DMS 273 treated with DMSO at 0.1 percent for 48 hours (cell line): Measurements from ENCODE around the gene PNLIPRP3.

Experiments
- DNase-seq: peaks from one replicate; lab custom pipeline; 2025; lab: John Stamatoyannopoulos, UW

PNLIPRP3 gene

GRCh38 chr10:116450861-116451260, 23.2 kb downstream of the PNLIPRP3 start:
- no peak for DNase-seq

GRCh38 chr10:116451711-116452337, 24.2 kb downstream of the PNLIPRP3 start:
- DNase-seq = no peak

- no peak for DNase-seq
Measured at GRCh38 chr10:116452338-116452720, 24.7 kb downstream of the PNLIPRP3 start.

- no peak for DNase-seq
Measured at GRCh38 chr10:116457488-116457887, 29.8 kb downstream of the PNLIPRP3 start.

GRCh38 chr10:116460219-116460618, 32.6 kb downstream of the PNLIPRP3 start:
- DNase-seq = no peak

GRCh38 chr10:116461680-116462079, 34.0 kb downstream of the PNLIPRP3 start:
- no peak for DNase-seq

- no peak for DNase-seq
Measured at GRCh38 chr10:116464257-116464656, 36.6 kb downstream of the PNLIPRP3 start.

- no peak for DNase-seq
Measured at GRCh38 chr10:116465546-116465945, 37.9 kb downstream of the PNLIPRP3 start.

GRCh38 chr10:116466715-116467422, 39.2 kb downstream of the PNLIPRP3 start:
- no peak for DNase-seq

GRCh38 chr10:116469437-116469836, 41.8 kb downstream of the PNLIPRP3 start:
- no peak for DNase-seq

- no peak for DNase-seq
Measured at GRCh38 chr10:116470071-116470470, 42.4 kb downstream of the PNLIPRP3 start.

- DNase-seq = no peak
Measured at GRCh38 chr10:116470768-116471415, 43.2 kb downstream of the PNLIPRP3 start.

- DNase-seq = no peak
Measured at GRCh38 chr10:116472891-116473290, 45.2 kb downstream of the PNLIPRP3 start.

- DNase-seq = no peak
Measured at GRCh38 chr10:116475866-116476265, 48.2 kb downstream of the PNLIPRP3 start.

GRCh38 chr10:116476461-116476860, 48.8 kb downstream of the PNLIPRP3 start:
- no peak for DNase-seq

- no peak for DNase-seq
Measured at GRCh38 chr10:116477986-116478664, 50.5 kb downstream of the PNLIPRP3 start.

- no peak for DNase-seq
Measured at GRCh38 chr10:116486770-116487448, 59.3 kb downstream of the PNLIPRP3 start.

- no peak for DNase-seq
Measured at GRCh38 chr10:116487522-116488430, 60.1 kb downstream of the PNLIPRP3 start.

- no peak for DNase-seq
Measured at GRCh38 chr10:116489460-116489859, 61.8 kb downstream of the PNLIPRP3 start.

GRCh38 chr10:116490028-116490662, 62.5 kb downstream of the PNLIPRP3 start:
- DNase-seq = no peak

GRCh38 chr10:116504786-116505185, 77.1 kb downstream of the PNLIPRP3 start:
- DNase-seq = no peak
